HG02840 (cell line): ENCODE data around the gene RNF41.
A peak's percentile ranks its signal among the peaks of the same experiment; 100 is the strongest.

ENCODE experiments used
- ATAC-seq: cut with Tn5 transposase; IDR thresholded peaks from one replicate; pipeline ENCODE4 v1.9.1; 2021; ENCODE audit warnings: mild to moderate bottlenecking, moderate library complexity, moderate number of reproducible peaks; ENCODE audit not compliant: unreplicated experiment, low FRiP score

Gene RNF41

GRCh38 chr12:56244494-56244893 lies 22.8 kb upstream of the RNF41 start:
- no peak for ATAC-seq

GRCh38 chr12:56243731-56244181 lies 22.0 kb upstream of the RNF41 start:
- ATAC-seq, result no peak

GRCh38 chr12:56242986-56243385 lies 21.3 kb upstream of the RNF41 start:
- ATAC-seq, result no peak

GRCh38 chr12:56241424-56242303 lies 19.9 kb upstream of the RNF41 start:
- no peak for ATAC-seq

- ATAC-seq, result no peak
Measured at GRCh38 chr12:56237552-56237951, 15.8 kb upstream of the RNF41 start.

- no peak for ATAC-seq
Measured at GRCh38 chr12:56236985-56237384, 15.3 kb upstream of the RNF41 start.

GRCh38 chr12:56236091-56236490 lies 14.4 kb upstream of the RNF41 start:
- ATAC-seq, result no peak

- ATAC-seq, result no peak
Measured at GRCh38 chr12:56234746-56235436, 13.2 kb upstream of the RNF41 start.

GRCh38 chr12:56231184-56231582 lies 9.5 kb upstream of the RNF41 start:
- ATAC-seq, result no peak

GRCh38 chr12:56230432-56231183 lies 8.9 kb upstream of the RNF41 start:
- no peak for ATAC-seq

GRCh38 chr12:56229916-56230431 lies 8.3 kb upstream of the RNF41 start, which contains the start of gene SLC39A5:
Gene SLC39A5, plus strand, starts transcription at chr12:56230051. Its CDS starts 1,224 bp downstream, at chr12:56231275.
- ATAC-seq, result no peak

- no peak for ATAC-seq
Measured at GRCh38 chr12:56229082-56229481, 7.4 kb upstream of the RNF41 start.

GRCh38 chr12:56224954-56225353 lies 3.2 kb upstream of the RNF41 start:
- no peak for ATAC-seq

- ATAC-seq, result peak; percentile 56
Measured at GRCh38 chr12:56224102-56224701, 2.5 kb upstream of the RNF41 start, which contains the start of gene NABP2. Gene NABP2, plus strand, starts transcription at chr12:56224342. Its CDS starts 515 bp downstream, at chr12:56224857.

- ATAC-seq, result no peak
Measured at GRCh38 chr12:56223571-56224101, 1.9 kb upstream of the RNF41 start.

- no peak for ATAC-seq
Measured at GRCh38 chr12:56222531-56222895, 791 bp upstream of the RNF41 start.

- no peak for ATAC-seq
Measured at GRCh38 chr12:56221232-56221756, 428 bp downstream of the RNF41 start.

GRCh38 chr12:56220611-56221231 lies 1.0 kb downstream of the RNF41 start:
- ATAC-seq, result no peak

- no peak for ATAC-seq
Measured at GRCh38 chr12:56219840-56220239, 1.9 kb downstream of the RNF41 start.
